Ishikawa (cell line): ENCODE results near the gene MAPK7.

ENCODE experiments used
- CEBPB ChIP-seq: IDR thresholded peaks from 2 replicates; pipeline ENCODE4 v1.6.1; 2012
- CREB1 ChIP-seq: IDR thresholded peaks from 2 replicates; pipeline ENCODE4 v1.6.1; 2012; ENCODE audit warnings: low read depth
- EP300 ChIP-seq: IDR thresholded peaks from 2 replicates; pipeline ENCODE4 v1.6.1; 2012; ENCODE audit warnings: borderline replicate concordance
- REST ChIP-seq: IDR thresholded peaks from 2 replicates; pipeline ENCODE4 v1.6.1; 2012; ENCODE audit warnings: low read depth, mild to moderate bottlenecking
- TAF1 ChIP-seq: IDR thresholded peaks from 2 replicates; pipeline ENCODE4 v1.6.1; 2012; ENCODE audit warnings: low read depth, mild to moderate bottlenecking

- TF ChIP-seq CREB1, result no peak
- no peak for TF ChIP-seq TAF1
- no peak for TF ChIP-seq REST
- no peak for TF ChIP-seq CEBPB
- TF ChIP-seq EP300, result no peak
Measured at GRCh38 chr17:19382531-19383444, 4.5 kb downstream of the MAPK7 start.
